ENCODE measurements around the gene GGCT. TPM values are rescaled to one million over a fixed set of nuclear protein-coding genes. Genes with fewer than 3 reads are reported as not detected.
A peak's percentile ranks its signal among the peaks of the same experiment; 100 is the strongest.

Gene GGCT
- total RNA-seq, 4 donors from 2014 or later, result 3.6 to 21.3 (median 16.5) TPM

DNA sequence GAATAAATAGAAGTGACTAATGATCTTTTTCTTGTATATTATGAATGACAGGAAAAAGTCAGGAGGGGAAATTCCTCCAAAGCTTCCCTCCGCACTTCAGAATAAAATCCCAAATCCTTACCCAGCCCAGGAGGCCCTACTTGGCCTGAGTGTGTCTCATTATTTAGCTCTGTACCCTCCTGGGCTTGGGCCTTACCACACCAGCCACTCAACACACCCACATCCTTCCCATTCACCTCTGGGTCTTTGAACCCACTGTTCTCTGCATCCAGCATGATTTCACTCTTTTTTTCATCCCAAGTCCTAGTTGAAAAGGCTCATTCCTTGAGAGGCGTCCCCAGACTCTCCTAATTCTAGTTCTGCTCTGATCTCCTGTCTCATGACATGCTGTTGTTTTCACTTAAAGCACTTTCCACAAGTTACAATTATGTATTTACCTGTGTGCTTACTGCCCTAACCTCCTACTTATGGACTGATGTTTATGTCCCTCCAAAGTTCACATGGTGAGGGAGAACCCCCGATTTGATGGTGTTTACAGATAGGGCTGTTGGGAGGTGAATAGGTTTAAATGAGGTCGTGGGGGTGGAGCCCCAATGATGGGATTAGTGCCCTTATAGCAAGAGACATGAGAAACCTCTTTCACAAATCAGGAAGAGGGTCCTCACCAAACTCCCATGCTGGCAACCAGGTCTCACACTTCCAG is 32.4 kb downstream of the GGCT start:
- intact Hi-C loops (cut with DNase I; ENCODE audit: low total_unique reads), result no loop called here
- H3K4me1 ChIP-seq, result peaks cover 20 to 69% (median 44%) of the 10 kb centered on the region in 4 donors
- no peak overlapping the region for H3K4me3 ChIP-seq
- no peaks in the 10 kb centered on the region for H3K27me3 ChIP-seq
- TF ChIP-seq POLR2A (IDR thresholded peaks at IDR 0.05) (no peak), EP300 (IDR thresholded peaks at IDR 0.05; ENCODE audit: low read depth) (no peak), POLR2AphosphoS5 (IDR thresholded peaks at IDR 0.05) (no peak)
- TF ChIP-seq, protein P1, sequence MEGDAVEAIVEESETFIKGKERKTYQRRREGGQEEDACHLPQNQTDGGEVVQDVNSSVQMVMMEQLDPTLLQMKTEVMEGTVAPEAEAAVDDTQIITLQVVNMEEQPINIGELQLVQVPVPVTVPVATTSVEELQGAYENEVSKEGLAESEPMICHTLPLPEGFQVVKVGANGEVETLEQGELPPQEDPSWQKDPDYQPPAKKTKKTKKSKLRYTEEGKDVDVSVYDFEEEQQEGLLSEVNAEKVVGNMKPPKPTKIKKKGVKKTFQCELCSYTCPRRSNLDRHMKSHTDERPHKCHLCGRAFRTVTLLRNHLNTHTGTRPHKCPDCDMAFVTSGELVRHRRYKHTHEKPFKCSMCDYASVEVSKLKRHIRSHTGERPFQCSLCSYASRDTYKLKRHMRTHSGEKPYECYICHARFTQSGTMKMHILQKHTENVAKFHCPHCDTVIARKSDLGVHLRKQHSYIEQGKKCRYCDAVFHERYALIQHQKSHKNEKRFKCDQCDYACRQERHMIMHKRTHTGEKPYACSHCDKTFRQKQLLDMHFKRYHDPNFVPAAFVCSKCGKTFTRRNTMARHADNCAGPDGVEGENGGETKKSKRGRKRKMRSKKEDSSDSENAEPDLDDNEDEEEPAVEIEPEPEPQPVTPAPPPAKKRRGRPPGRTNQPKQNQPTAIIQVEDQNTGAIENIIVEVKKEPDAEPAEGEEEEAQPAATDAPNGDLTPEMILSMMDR (IDR thresholded peaks at IDR 0.05), result no peak
- in situ Hi-C loops (cut with MboI; ENCODE audit: low pct_ligation_motif_present in 1 of 4, low pct_unique_long_range_greater_than_20kb in 1 of 4, low sequenced_read_pairs in 3 of 4), result loop anchor here in 1 of 4 donors (25.0 kb wide), 1 partner anchor 185 kb away; the partner anchor contains the start of gene ZNRF2
- no peaks in the 10 kb centered on the region for H3K9me3 ChIP-seq
- no peaks in the 10 kb centered on the region for H3K36me3 ChIP-seq
- peak overlapping the region; percentile 10 to 83 (median 74) for H3K27ac ChIP-seq
- no peak for DNase-seq
- 63 to 68% methylated on average over 4 of the region's 4 CpGs for WGBS, 2 donors (ENCODE audit: low coverage in 1 of 2)

GRCh38 chr7:30471205-30471604 is 33.4 kb downstream of the GGCT start:
- in situ Hi-C loops (cut with MboI; ENCODE audit: low pct_ligation_motif_present in 1 of 4, low pct_unique_long_range_greater_than_20kb in 1 of 4, low sequenced_read_pairs in 3 of 4), result loop anchor here in 1 of 4 donors (25.0 kb wide), 1 partner anchor 184 kb away; the partner anchor contains the start of gene ZNRF2
- TF ChIP-seq POLR2AphosphoS5 (IDR thresholded peaks at IDR 0.05), result no peak
- no peak for TF ChIP-seq EP300 (IDR thresholded peaks at IDR 0.05; ENCODE audit: low read depth)
- TF ChIP-seq, protein P1 (IDR thresholded peaks at IDR 0.05), result no peak
- TF ChIP-seq POLR2A (IDR thresholded peaks at IDR 0.05), result no peak
- H3K27ac ChIP-seq, result peak overlapping the region; percentile 72 to 83 (median 78)
- H3K4me3 ChIP-seq, result no peak overlapping the region
- no peaks in the 10 kb centered on the region for H3K27me3 ChIP-seq
- H3K4me1 ChIP-seq, result peaks cover 20 to 69% (median 42%) of the 10 kb centered on the region in 4 donors
- H3K9me3 ChIP-seq, result no peaks in the 10 kb centered on the region
- 36% methylated on average over 2 of the region's 2 CpGs; no CpG with 5 or more reads in 1 of the 2 donors for WGBS, 2 donors (ENCODE audit: low coverage in 1 of 2)
- intact Hi-C loops (cut with DNase I; ENCODE audit: low total_unique reads), result no loop called here
- H3K36me3 ChIP-seq, result no peaks in the 10 kb centered on the region
- DNase-seq, result no peak

DNA sequence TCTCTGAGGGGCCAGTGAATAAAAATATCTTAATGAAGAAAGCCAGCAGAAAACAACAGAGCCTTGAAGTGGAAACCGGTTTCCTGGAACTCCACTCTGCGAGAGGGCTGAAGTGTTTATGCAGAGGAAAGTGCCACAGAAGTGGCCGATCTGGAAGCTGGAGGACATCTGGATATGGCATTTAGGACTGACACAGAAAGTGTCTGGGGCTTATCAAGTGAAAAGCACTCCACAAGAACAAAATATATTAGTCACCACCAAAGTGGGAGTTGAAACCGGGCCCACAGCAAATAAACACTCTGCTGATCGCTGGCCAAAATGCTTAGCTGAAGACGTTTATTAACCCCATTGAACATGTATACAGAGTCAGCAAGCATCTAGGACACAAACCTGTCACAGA is 33.9 kb downstream of the GGCT start:
- 44 to 46% methylated on average over 3 to 6 of the region's 6 CpGs for WGBS, 2 donors (ENCODE audit: low coverage in 1 of 2)
- intact Hi-C loops (cut with DNase I; ENCODE audit: low total_unique reads), result no loop called here
- TF ChIP-seq, protein P1 (IDR thresholded peaks at IDR 0.05), result no peak
- TF ChIP-seq POLR2AphosphoS5 (IDR thresholded peaks at IDR 0.05) (peak; percentile 85 to 91 (median 89)), EP300 (IDR thresholded peaks at IDR 0.05; ENCODE audit: low read depth) (peak; percentile 78)
- Histone ChIP-seq H3K27me3 (no peaks in the 10 kb centered on the region), H3K9me3 (no peaks in the 10 kb centered on the region), H3K4me3 (no peak overlapping the region), H3K27ac (peak overlapping the region; percentile 72 to 83 (median 78)), H3K36me3 (no peaks in the 10 kb centered on the region), H3K4me1 (peaks cover 24 to 69% (median 46%) of the 10 kb centered on the region in 4 donors)
- peak; percentile 53 for DNase-seq
- in situ Hi-C loops (cut with MboI; ENCODE audit: low pct_ligation_motif_present in 1 of 4, low pct_unique_long_range_greater_than_20kb in 1 of 4, low sequenced_read_pairs in 3 of 4), result loop anchor here in 1 of 4 donors (25.0 kb wide), 1 partner anchor 183 kb away; the partner anchor contains the start of gene ZNRF2

DNA sequence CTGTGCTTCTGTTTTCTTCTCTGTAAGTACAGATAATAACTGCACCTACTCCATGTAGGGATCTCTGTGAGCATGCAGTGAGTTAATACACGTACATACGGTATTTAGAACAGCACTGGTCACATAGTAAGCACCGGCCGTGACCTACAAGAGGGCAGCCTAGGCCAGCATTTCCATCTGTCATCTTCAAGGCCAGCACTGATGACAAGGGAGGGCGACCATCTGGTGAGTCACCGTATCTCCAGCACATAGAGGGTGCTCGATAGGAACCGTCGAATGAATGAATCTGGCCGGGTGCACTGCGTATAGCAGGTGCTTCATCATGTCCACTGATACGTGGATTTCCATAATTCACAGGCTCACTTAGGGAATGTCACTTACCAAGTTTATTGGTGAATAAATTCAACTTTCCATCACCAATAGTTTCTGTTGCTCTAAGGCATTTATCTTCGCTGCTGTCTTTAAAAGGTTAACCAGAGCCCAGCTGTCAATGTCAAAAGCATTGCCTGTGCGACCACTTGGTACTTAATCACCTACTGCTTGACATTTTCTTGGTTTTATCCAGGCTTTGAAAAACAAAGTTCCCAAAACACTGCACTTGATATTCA is 34.4 kb downstream of the GGCT start:
- Histone ChIP-seq H3K27ac (peak overlapping the region; percentile 72 to 83 (median 78)), H3K27me3 (no peaks in the 10 kb centered on the region), H3K9me3 (no peaks in the 10 kb centered on the region), H3K4me1 (peaks cover 26 to 70% (median 51%) of the 10 kb centered on the region in 4 donors), H3K36me3 (no peaks in the 10 kb centered on the region), H3K4me3 (no peak overlapping the region)
- no peak for DNase-seq
- WGBS, 2 donors (ENCODE audit: low coverage in 1 of 2), result 66 to 73% methylated on average over 6 to 14 of the region's 14 CpGs
- in situ Hi-C loops (cut with MboI; ENCODE audit: low pct_ligation_motif_present in 1 of 4, low pct_unique_long_range_greater_than_20kb in 1 of 4, low sequenced_read_pairs in 3 of 4) (loop anchor here in 1 of 4 donors (25.0 kb wide), 1 partner anchor 183 kb away; the partner anchor contains the start of gene ZNRF2), intact Hi-C loops (cut with DNase I; ENCODE audit: low total_unique reads) (no loop called here)
- peak in 1 of 3 donors; percentile 4 for TF ChIP-seq POLR2AphosphoS5 (IDR thresholded peaks at IDR 0.05)
- TF ChIP-seq, protein P1 (IDR thresholded peaks at IDR 0.05), result no peak
